SK-N-SH treated with all-trans-retinoic acid at 6 μM for 48 hours (cell line): ENCODE measurements around the gene LRRC52.

Experiments
- ARNTL ChIP-seq: fragments of 450-650 bp; formaldehyde crosslinking; IDR thresholded peaks from 2 replicates; pipeline ENCODE4 v1.5.0; 2020; ENCODE audit warnings: low read depth, mild to moderate bottlenecking, moderate library complexity, borderline replicate concordance
- ZFP3 ChIP-seq: fragments of 250-450 bp; sonication (Bioruptor Pico); IDR thresholded peaks from 2 replicates; pipeline ENCODE4 v1.5.0; 2020; ENCODE audit warnings: mild to moderate bottlenecking, moderate library complexity
- TF ChIP-seq, protein P1 (sequence below): fragments of 250-450 bp; sonication (Bioruptor Pico); IDR thresholded peaks from 2 replicates; pipeline ENCODE4 v1.5.1; 2021; ENCODE audit warnings: mild to moderate bottlenecking, moderate library complexity

DNA sequence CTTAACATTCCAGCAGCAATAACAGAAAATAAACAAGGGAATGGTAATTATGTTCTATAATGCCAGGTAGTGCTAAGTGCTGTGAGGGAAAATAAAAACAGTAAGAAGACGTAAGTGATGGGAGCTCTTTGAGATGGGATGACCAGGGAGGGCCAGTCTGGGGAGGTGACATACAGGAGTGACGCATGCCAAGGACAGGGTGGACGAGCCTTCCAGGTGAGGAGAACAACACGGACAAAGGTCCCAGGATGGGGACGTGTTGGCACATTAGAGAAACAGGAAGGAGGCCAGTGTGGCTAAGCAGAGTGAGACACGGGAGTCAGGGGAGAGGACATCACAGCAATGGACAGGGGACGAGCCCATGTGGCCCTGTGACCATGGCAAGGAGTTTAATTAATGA lies 11.7 kb upstream of the LRRC52 start:
- no peak for TF ChIP-seq ARNTL (CRISPR knock-in tag)
- TF ChIP-seq ZFP3 (CRISPR knock-in tag) = no peak
- TF ChIP-seq, protein P1, sequence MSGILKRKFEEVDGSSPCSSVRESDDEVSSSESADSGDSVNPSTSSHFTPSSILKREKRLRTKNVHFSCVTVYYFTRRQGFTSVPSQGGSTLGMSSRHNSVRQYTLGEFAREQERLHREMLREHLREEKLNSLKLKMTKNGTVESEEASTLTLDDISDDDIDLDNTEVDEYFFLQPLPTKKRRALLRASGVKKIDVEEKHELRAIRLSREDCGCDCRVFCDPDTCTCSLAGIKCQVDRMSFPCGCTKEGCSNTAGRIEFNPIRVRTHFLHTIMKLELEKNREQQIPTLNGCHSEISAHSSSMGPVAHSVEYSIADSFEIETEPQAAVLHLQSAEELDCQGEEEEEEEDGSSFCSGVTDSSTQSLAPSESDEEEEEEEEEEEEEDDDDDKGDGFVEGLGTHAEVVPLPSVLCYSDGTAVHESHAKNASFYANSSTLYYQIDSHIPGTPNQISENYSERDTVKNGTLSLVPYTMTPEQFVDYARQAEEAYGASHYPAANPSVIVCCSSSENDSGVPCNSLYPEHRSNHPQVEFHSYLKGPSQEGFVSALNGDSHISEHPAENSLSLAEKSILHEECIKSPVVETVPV (CRISPR knock-in tag) = no peak
